Astrocyte (in vitro differentiated cells and primary cell): ENCODE results near the gene SSTR5.

Experiments
- CTCF ChIP-seq: IDR thresholded peaks from 2 replicates; pipeline ENCODE4 v1.5.1; 2011; ENCODE audit warnings: low read depth, mild to moderate bottlenecking, inconsistent platforms, low read length, moderate library complexity; ENCODE audit not compliant: insufficient read depth
- EZH2 ChIP-seq: IDR thresholded peaks from 2 replicates; pipeline ENCODE4 v1.6.1; 2012; ENCODE audit warnings: mild to moderate bottlenecking, low read length, inconsistent platforms; ENCODE audit not compliant: insufficient read depth

- TF ChIP-seq CTCF (no peak), EZH2 (no peak)
Measured at GRCh38 chr16:1095450-1096168, 23.1 kb downstream of the SSTR5 start.
